Activated CD4-positive, alpha-beta T cell treated with anti-CD3 and anti-CD28 coated beads, Interleukin-10, Interleukin-2, amounts not matched to agents 100 ng/mL and 50 ng/mL, durations not matched to agents 16 hours and 8 hours (primary cell): ENCODE data around the gene NR2C2AP.

Source experiments
- DNase-seq: peaks from one replicate; pipeline ENCODE4 v3.0.0-alpha.2; 2020

Gene NR2C2AP

GRCh38 chr19:19214159-19214490, 10.9 kb upstream of the NR2C2AP start:
- DNase-seq, result no peak

DNA sequence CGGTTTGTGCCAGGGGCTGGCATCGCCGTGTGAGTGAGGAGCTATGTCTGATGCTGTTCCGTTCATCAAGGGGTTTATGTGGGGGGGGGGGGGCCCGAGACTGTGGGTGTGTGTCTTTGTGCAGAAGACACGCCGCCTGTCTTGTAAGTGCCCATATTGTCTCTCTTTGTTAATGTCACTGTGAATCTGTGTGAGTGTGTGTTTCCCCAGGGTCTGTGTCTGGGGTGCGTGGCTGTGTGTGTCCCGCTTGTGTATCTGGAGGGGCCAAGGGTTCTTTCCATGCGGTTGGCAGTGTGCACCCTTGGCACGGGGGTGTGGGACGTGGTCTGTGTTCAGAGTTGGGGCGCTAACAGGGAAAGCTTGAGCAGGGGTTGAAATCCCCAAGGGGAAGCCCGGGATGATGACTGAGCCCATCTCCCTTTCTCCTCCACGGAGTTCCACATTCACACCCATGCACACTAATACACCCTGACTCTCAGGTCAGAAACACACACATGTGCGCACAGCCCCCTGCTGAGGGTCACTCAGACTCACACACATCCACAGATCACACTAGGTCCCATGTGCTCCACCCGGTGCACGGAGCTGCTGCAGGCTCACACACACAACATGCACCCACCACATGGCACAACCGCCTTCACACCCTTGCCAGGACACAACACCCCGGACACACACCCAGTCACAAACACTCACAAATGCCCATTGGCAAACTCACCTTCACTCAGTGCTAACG, 10.4 kb upstream of the NR2C2AP start:
- DNase-seq, result no peak

DNA sequence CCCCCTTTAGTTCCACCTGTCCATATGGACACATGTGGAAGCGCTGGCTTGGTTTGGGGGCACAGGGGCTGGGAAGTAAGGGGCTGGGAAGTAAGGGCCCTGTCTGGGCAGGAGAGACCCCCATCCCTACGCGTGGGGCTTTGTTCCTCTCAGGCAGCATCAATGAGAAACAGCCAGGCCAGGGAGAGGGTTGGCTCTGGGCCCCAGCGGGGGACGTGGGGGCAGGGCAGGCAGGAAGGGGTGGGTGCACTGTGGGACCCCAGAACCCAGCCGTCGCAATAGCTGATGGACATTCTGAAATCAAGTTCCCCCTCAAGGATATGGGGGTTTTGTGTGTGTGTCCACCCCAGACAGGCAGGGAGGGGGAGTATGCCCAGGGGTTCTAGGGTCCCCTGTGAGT, 9.7 kb upstream of the NR2C2AP start:
- DNase-seq, result no peak

DNA sequence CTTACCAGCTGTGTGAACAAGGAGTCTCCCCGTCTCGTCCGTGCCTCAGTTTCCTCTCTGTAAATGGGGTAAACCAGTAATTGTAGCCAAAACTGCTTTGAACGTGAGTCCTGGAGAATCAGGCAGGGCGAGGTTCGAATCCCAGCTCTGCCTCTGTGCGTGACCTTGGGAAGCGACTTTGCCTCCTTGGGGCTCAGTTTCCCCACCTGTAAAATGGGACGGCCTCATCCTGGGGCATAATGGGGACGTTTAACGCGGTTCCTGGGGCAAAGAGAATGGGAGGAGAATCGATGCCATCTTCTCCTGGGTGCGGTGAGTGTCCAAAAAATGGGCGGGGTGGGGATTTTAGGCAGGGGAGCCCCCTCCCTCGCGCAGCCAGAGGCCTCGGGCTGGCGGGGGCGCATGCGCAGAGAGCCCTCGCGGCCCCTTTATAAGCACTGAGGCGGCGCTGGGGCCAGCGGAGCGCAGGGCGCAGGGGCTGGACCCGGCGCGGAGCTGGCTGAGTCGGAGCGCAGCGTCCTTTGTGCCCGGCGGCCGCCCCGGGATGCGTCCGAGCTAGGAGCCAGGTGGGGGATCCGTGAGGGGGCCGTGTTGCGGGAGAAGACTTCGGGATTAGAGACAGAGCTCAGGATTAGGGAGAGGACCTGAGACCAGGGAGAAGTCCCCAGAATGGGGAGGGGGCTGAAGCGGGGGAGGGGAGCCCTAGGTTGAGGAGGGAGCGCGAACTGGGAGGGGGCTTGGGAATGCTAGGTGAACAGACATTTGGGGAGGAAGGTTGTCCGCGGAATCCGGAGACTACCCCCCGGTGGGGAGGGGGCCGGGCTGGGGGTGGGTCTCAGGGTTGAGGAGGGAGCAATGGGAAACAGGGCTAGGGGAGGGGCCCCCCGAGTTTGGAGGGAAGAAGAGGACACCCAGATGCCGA, 8.5 kb upstream of the NR2C2AP start, which contains the start of gene NCAN:
Gene NCAN, plus strand, starts transcription at position 460 of the 922 bp plus-strand sequence. CDS start 4,996 bp downstream, outside the sequence.
- no peak for DNase-seq

GRCh38 chr19:19209372-19209771, 6.2 kb upstream of the NR2C2AP start:
- DNase-seq, result no peak

GRCh38 chr19:19207637-19208572, 4.7 kb upstream of the NR2C2AP start:
- no peak for DNase-seq

DNA sequence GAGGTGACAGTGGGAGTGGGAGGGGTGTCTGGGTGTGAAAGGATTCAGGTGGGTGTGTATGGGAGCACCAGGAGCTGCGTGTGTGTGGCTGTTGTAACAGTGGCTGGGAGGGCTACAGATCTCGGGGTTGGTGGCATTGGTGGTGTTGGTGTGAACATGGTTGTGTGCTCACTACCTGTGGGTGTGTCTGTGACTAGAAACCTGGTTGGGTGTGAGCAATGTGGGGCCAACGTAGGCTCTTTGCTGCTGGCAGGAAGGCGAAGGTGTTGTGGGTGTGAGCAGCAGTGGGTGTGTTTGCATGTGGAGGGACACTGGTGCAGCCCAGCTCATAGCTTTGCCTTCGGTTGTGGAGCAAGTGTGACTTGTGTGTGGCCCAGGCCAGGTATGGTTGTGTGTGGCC, 3.7 kb upstream of the NR2C2AP start:
- no peak for DNase-seq

DNA sequence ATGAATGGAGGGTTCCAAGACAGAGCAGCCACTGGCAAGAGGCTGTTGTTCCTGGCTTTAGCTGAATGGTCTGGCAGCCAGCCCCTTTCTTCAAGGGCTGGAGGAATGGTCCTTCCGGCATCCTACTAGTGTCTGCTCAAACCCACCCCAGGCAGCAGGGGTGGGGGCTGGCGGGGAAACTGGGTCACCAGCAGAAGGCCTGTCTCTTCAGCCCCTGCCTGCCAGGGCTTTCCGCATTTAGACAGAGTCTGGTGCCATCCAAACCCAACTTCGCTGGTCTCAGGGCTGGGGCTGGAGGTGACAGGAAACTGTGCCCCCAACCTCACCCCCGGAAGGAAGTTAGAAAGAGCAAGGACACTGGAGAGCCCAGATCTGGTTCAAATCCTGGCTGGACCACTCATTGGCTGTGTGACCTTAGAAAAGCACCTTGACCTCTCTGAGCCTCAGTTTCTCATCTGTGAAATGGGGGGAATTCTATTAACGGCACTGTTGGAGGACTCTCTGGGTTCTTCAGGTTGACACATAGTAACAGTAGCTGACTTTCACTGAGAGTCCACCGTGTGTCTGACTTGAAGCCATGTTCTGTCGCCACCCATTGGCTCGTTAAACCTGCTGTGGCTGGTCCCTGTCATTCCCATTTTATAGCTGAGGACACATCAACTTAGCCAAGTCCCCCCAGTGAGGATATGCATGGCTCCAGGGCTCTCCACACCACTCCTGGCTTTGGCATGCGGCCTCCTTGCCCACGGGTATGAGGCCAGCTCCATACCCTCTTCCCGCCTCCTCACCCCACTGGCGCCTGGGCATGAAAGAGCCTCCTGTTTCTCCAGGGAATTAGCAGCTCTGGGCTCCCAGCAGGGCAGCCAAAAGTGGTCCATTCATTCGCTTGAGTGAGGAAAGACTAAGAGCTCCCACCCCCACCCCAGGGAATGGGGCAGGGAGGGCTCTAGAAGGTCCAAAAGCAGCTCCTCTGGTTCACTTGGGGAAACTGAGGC, 2.5 kb upstream of the NR2C2AP start:
- no peak for DNase-seq

DNA sequence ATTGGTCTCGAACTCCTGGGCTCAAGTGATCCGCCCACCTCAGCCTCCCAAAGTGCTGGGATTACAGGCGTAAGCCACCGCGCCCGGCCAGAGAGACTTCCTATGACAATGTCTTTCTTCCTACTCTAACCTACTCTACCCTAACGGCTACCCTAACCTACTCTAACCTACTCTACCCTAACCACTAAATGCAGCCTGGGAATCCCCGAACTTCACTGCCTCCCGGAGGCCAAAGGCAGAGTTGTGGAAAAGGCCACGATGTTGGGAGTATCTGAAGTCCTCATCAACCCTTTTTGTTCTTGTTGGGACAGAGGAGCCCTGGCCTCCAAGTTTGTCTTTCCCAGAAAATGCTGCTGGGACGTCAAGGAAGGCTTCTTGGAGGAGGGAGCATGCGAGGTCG, 967 bp upstream of the NR2C2AP start:
- DNase-seq, result no peak

DNA sequence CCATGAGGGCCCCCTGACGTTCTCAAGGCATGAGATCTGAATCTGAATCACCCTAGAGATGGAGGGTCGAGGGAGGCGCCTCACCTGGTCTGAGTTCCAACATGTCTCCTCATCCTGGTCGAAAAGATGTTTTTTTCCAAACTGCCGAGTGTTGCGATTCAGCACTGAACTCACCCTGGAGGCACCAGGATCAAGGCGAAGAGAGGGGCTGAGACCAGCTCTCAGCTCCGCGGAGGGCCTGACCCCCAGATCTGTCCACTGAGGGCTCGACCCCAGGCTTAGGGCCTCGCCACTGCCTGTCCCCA, 555 bp downstream of the NR2C2AP start:
- no peak for DNase-seq

DNA sequence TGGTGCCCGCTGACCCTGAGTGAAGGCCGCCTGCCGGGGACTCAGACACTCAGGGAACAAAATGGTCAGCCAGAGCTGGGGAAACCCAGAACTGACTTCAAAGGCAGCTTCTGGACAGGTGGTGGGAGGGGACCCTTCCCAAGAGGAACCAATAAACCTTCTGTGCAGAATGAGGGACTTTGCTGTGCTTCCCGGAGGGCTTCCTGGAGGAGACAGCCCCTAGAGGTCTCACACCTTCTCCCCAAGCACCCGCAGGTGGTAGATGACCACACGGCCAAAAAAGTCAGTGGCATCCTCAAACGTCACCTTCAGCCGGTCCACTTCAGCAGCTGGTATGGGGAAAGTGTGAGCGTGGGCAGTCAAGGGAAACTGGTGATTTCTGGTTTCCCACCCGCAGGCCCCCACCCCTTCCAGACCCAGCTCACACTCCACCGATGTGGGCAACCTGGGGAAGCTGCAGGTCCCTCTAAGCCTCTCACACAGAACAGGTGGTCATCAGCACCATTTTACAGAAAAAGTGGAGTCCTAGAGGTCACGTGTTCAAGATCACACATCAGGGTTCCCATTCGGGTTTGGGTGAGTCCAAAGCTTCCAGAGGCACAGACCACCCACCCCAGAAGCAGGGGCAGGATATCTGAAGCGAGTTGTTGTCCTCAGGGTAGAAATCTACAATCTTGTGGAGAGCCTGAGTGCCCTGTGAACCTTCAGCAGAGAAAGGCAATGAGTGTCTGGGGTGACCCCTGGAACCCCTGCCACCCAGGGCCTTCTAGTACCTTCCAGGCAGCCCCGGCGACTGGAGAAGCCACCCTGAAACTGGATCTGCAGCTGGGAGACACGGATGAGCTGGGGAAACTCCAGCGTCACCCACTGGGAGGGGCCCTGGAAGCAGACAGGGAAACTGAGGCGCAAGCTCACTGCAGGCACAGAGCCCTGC, 1.2 kb downstream of the NR2C2AP start:
- DNase-seq, result no peak

- no peak for DNase-seq
Observed at GRCh38 chr19:19193926-19194325, 9.3 kb downstream of the NR2C2AP start.

DNA sequence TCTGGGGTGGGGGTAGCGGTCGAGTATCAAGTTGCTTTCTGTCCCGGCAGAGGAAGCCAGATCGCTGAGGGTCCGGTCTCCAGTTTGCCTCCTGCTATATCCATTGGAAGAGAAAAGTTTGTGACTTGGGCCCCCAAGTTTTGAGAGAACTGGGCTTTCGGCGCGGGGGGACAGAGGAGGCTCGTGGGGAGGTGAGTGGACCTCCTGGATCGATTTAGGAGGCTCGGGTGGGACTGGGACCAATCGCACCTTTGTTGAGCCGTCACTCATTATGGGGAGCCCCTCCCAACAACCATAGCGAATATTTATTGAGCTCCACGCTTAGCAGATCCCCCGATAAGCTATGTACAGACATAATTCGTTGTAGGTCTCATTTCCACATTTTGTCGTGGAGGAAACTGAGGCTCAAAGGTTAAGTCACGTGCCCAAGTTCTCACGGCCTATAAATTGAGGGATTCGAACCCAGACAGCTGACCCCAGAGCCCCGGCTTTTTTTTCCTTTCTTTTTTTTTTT, 10.2 kb downstream of the NR2C2AP start:
- DNase-seq, result peak; percentile 26

DNA sequence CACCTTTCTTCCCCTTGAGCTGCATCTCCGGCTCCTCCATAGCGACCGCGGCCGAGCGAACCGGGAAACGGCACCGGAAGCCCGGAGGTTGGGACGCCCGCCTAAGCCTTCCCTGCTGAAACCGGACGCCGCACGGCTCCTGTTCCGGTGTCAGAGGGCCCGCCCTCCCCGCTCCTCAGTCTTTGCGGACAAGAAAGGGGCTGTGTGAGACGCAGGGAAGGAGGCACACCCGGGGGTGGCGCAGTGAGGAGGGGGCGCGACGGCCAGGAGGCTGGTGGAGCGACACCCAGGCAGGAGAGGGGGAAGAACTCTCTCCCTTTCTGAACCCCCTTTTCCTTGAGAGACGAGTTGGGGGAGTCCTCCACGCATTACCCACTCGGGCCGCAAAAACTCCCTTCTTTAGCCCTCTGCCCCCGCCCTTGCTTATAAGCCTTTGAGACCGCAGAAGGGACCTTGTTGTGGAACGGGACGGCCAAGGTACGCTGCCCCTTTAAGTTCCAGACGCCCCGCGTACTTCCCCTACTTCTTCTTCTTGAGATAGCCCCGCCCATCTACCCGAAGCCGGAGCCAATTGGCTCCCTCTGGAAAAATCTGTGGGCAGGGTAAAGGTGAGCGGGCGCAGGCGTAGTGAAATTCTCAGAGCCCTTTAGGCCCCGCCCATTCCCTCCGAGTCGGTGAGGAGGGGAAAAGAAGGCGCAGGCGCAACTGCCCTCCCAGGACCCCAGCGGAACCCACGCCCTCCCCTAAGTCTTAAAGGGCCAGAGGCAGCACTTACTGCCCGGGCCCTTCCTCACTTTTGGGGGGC, 10.9 kb downstream of the NR2C2AP start, which contains the start of the genes BORCS8 and RFXANK:
Gene BORCS8, minus strand, starts transcription at position 75 of the 805 bp plus-strand sequence. Its CDS starts 35 bp downstream, at position 40.
Gene RFXANK, plus strand, starts transcription at position 181 of the 805 bp plus-strand sequence. CDS start 1,689 bp downstream, outside the sequence.
- peak; percentile 100 for DNase-seq

- no peak for DNase-seq
Observed at GRCh38 chr19:19191768-19192077, 11.5 kb downstream of the NR2C2AP start.

DNA sequence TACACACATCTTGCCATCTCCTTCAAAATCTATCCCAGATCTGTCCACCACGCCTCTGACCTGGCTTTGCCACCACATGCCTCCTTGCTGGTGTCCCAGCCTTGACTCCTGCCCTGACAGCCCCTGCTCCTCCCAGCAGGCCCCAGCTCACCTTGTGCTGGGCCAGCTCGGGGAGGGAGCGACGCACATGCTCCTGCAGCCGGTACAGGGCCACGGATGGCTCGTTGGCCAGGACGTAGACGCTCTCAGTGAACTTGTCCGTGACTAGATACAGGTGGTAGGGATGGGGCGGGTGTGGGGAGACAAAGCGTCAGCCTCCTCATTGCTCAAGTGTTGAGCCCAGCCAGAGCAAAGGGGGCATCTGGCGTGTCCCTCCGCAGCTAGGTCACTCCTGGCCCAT, 16.5 kb downstream of the NR2C2AP start:
- no peak for DNase-seq

DNA sequence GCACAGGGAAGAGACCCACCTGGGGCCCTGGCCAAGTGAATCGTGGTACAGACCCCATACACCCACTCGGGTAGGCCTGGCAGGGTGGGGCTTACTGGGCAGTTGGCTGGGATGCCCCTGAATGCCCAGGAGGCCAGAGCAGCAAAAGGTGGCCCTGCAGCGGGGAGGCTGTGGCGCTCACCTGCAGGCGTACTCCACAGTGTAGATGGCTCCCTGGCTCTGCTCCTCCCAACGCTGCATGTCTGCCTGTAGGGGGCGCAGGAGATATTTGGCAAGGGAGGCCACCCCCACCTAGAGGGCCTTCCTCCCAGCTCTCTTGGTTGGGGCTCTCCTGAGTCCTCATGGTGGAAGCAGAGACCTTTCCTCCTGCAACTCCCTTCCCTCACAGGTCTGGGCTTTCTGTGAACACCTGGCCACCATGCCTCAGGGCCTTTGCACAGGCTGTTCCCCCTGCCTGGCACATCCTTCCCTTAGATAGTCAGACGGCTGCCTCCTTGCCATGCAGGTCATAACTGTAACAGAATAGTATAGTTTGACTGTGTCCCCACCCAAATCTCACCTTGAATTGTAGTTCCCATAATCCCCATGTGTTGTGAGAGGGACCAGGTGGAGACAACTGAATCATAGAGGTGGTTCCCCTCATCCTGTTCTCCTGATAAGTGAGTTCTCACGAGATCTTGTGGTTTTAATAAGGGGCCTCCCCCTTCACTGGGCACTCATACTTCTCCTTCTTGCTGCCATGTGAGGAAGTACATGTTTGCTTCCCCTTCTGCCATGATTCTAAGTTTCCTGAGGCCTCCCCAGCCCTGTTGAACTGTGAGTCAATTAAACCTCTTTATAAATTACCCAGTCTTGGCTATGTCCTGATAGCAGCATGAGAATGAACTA, 17.1 kb downstream of the NR2C2AP start:
- DNase-seq, result peak; percentile 74

DNA sequence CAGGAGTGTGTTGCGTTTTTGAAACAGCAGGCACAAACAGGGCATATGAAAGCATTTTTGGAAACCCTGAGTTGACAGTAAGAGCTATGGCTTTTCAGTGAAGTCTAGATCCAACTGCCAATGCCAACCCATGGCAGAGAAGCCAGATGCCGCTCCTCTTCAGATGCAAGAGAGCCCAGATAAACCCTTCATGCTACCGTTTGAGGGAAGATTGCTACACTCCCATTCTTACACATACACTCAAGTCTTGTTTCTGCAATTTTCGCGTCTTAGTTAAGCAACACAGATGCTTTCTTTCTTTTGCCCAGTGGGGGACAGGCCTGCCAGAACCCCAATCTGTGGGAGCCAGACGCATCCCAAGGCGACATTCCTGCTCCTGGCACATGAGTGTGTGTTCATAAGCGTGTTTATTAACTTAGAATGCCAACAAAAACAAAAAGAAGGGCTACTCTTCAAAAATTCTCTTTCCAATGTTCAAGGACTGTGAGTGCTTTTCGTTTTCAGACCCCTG, 21.7 kb downstream of the NR2C2AP start:
- DNase-seq, result no peak
